DMS114 treated with DMSO at 0.1 percent for 48 hours (cell line): ENCODE results near the gene TMEM132D.
"Not testable (repeated sequence)": the region's sequence is repeated elsewhere in the genome, so short reads cannot be mapped to it uniquely, and the experiment has no call there.

ENCODE experiments used
- DNase-seq: peaks from one replicate; lab custom pipeline; 2025; ENCODE audit not compliant: unreplicated experiment; lab: John Stamatoyannopoulos, UW

Gene TMEM132D

DNA sequence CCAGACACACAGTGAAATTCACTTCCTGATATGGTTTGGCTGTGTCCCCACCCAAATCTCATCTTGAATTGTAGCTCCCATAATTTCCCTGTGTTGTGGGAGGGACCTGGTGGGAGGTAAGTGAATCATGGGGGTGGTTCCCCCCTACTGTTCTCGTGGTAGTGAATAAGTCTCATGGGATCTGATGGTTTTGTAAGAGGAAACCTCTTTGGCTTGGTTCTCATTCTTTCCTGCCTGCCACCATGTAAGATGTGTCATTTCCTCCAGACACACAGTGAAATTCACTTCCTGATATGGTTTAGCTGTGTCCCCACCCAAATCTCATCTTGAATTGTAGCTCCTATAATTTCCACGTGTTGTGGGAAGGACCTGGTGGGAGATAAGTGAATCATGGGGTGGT lies 354.8 kb downstream of the TMEM132D start:
- DNase-seq: not testable (repeated sequence)

DNA sequence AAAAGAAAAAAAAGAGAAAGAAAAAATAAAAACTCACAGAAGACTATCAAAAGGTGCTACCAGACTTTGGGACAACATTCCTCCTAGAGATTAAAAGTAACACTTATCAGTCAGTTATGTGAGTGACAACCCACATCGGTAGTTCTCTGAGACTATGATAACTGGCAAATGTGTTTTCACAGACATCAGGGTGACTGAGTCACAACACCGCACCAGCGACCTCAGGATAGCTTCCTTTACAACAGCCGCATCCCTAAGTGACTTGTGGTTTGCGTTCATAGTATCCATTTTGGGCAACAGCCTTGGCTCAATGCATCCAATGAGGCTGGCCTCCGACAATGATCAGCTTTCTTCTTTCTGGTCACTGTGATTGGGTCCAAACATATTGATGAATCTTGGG lies 359.1 kb downstream of the TMEM132D start:
- no peak for DNase-seq

DNA sequence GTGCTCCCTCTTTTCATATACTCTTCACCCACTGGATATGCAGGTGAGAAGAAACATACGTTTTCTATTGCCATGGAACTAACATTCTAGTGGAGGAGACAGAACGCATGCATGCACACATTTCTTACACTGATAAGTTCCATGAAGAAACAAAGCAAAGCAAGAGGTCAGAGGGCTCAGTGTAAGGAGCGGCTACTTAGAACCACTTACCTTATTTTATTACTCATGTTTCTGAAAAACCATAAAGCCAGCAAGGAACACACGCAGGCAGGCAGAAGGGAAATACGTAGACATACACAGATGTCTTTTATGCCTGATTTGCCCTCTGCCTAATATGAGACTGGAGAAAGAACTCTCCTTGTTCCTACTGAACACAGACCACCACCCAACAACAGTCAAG lies 362.9 kb downstream of the TMEM132D start:
- DNase-seq: no peak

DNA sequence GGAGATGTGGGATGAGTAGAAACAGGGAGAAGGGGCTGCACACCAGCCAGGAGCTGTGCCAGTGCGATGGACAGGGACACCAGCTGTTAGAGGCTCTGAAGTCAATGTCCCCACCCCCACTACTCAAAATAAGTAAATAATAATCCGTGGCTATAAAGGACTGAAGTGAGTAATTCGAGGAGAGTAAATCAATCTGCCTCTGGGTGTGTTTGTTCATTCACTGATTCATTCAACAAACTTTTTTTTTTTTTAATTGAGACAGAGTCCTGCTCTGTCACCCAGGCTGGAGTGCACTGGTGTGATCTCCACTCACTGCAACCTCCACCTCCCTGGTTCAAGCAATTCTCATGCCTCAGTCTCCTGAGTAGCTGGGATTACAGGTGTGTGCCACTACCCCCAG lies 363.6 kb downstream of the TMEM132D start:
- DNase-seq: no peak

DNA sequence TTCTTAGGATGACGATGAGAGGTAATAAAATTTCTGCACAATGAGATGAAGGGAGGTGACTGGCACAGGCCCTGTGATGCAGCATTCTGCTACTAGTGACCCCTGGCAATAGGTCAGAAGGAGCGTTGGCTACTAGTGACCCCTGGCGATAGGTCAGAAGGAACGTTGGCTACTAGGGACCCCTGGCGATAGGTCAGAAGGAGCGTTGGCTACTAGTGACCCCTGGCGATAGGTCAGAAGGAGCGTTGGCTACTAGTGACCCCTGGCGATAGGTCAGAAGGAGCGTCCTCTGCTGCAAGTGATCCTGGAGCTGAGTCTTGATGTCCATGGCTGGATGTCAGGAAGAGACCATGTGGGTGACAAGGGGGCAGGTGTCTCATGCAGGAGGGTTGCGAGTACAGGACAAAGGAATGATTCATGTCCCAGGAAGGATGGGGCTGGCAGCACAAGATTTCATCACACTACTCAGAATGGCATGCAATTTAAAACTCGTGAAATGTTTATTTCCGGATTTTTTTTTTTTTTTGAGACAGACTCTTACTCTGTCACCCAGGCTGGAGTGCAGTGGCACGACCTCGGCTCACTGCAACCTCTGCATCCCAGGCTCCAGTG lies 365.0 kb downstream of the TMEM132D start:
- DNase-seq: not testable (repeated sequence)

DNA sequence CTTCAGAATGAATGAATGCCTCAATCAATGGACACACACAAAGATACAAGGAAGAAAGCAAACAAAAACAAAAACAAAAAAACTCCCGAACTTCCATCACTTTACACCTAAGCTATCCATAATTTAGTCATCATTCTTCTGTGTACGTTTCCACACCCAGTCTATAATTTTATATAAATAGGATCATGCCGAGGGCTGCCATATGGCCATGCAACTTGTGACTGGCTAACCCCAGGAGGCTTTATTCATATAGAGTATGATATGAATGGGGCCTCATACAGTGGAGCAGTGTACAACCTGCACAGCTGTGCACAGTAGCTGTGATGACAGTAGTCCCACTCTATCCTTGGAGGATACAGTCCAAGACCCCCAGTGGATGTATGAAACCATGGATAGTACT lies 365.7 kb downstream of the TMEM132D start:
- DNase-seq: no peak

DNA sequence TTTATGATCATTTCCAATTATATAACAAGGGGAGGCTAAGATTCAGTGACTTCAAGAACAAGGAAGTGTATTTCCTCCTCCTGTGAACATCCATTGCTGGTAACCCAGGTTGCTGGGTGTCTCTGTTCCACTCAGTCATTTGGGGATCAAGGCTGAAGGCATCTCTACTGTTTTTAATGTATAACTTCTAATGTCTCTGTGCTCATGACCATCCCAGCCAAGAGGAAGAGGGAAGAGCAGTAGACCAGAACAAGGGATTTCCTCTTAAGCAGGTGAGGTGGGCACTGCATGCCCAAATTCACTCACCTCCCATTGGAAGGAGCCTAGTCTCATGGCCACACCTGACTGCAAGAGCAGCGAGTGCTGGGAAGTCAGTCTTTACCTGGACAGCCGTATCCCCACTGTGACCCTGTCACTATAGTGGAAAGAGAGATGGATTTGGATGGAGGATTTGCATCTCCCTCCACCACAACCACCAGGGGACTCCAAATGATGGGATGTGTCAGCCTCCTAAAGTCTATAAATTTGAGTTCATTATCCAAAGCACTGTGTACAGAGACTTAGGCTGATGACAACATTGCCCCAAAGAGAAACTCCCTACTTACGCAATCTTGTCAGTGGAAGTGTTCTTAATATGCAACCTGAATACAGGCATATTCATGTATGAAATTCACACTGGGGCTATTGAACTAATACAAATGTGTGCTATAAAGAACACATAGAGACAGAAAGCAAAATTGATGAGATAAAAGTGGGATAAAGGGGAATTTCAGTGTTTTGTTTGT lies 368.7 kb downstream of the TMEM132D start:
- no peak for DNase-seq

DNA sequence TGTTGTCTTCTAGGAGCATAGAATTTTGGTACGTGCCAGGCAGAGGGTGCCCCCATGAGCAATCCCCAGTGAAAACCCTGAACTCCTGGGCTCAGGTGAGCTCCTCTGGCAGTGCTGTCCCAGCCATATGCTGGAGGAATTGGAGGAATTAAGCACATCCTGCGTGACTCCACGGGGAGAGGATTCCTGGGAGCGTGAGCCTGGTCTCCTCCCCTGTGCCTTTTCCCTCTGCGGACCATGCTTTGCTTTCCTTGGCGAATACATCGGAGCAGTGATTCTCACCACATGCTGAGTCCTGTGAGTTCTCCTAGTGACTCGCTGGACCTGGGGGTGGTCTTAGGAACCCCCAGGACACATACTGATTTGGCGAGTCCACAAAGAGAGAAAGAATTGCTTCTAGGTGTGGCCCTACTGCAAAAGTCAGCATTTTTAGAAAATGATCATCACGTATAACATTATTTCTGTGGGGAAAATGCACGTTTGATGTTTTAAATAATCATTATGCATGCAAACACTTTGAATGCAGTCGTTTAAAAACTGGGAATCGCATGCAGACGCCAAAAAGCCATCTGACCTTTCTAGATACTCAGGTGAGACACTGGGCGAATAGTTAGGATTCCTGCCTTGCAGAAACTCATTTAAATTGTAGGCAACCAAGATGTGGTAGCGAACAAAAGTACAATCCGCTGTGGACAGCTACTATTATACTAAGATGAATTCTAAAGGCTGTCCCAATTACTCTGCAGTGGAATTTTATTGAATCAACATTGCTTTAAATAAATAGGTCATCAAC lies 370.9 kb downstream of the TMEM132D start:
- no peak for DNase-seq

DNA sequence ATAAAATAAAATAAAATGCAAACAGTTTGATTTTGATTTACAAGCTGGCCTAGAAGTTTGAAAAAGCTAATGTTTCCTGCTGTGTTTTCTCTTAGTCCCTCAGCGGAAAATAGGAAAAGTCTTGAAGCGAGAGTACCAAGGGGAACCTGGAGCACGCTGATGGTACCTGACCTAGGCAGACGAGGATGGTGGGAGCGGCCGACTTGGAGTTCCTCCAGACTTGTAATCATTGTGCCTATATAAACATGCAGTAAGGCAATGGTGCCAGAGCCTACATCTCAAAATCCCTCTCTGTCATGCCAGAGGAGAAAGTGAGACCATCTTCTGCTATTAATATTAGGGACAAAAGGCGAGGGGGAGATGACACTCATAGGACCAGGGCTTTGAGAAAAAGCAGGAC lies 371.7 kb downstream of the TMEM132D start:
- DNase-seq: no peak

DNA sequence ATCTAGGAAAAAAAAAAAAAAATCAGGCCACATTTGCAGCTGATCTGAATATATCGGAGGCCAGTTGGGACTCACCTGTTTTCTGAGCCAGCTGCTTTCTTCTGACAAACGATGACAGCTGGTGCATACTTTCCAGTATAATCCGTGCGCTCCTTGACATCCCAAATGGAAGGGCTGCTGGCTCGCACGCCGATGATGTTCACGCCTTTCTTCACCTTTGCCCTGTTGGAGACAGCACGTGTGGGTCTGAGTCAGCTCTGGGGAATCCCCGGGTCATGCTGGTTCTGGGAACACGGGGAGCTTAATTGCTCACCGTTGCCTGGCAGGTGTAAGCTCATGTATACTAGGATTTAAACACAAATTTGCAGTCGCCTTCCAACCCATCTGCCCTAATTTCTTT lies 372.8 kb downstream of the TMEM132D start:
- no peak for DNase-seq

DNA sequence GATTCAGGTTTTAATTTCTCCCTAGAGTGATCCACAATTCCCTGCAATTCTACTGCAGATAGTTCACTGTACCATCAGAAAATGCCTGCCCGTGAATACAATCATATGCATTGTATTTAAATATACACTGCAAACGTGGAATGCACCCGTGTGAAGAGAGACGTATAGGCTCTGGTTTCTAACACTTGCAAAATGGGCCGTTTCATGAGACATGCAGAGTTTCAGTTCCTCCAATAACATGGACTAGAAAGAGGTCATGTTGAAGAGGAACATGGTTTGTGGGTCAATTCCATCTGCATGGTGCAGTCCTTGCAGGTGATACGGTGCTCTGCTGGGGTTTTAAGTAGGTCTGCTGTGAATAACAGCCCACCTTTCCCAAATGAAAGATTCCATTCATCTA lies 373.3 kb downstream of the TMEM132D start:
- no peak for DNase-seq

DNA sequence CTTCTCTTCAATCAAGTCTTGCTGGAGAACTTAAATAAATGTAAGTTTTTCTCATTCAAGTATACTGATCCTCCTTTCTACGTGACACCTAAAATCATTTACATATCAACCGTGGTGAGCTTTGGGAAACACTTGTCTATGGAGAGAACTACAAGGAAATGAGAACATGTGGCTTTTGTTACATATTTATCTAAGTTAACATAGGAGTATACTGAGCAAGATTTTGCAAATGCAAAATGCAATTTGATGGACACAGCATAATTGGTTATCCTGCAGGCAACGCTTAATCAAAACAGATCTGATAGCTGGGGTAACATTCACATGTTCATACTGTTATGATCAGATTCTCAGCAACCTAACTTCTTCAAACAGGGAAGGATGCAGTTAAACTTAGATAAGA lies 376.3 kb downstream of the TMEM132D start:
- no peak for DNase-seq

DNA sequence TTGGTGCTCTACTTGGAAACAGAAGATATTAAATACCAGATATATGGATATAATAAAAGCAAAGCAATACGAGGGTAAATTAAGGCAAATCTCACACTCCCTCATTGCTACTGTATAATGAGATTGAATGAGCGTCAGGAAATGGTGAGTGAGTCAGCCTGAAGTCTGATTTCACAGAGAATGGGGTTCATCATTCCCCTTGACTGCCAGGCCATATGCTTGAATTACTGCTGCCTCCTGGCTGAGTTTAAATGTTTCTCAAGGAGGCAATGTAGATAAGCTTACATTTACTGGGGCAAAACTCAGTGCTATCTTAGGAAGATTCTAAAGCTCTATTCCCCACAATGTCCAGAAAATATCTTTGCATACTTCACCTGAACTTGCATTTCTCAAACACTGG lies 380.2 kb downstream of the TMEM132D start:
- no peak for DNase-seq

DNA sequence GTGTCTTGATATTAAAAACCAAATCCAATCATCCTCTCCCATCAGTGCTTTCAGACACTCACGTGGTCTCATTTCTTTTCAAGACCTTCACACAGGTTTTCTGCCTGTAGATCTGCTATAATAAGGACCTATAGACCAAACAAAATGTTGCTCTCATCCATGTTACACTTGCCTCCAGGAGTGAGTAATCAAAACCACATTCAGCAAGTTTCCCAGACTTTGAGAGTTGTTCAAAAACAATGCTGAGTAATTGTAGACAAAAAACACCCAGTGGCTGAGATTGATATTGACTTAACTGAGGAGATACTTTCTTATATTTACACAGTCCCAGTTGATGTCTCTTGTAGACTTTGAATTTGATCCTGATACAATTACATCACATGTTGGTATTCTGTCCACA lies 383.1 kb downstream of the TMEM132D start:
- DNase-seq: no peak

DNA sequence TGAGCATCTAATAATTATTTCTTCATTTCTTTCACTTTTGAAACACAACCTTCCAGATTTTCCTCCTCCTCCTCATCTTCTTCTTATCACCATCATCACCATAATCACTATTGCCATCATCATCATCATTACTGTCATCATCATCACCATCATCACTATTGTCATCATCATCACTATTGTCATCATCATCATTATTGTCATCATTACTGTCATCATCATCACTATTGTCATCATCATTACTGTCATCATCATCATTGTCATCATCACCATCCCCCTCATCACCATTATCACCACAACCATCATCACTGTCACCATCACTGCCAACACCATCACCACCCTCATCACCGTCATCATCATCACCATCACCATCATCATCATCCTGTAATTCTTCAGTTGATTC lies 400.0 kb downstream of the TMEM132D start:
- DNase-seq: no peak

DNA sequence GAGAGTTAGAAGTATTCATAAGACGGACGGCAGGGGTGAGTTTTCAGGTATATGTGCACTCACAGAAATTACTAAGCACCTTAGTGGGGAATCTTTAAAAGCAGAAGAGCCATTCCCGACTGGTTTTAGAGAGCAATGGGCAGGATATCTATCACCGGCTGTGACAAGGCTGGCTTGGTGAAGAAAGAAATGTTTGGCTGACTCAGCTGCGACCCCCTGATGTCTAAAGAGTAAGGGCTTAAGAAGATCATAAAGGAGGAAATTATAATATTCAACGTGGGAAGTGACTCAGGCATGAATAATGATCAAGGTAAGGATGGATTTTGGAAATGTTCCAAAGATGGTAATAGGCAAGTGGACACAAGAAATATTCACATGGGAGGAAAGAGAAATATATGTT lies 407.6 kb downstream of the TMEM132D start:
- no peak for DNase-seq

DNA sequence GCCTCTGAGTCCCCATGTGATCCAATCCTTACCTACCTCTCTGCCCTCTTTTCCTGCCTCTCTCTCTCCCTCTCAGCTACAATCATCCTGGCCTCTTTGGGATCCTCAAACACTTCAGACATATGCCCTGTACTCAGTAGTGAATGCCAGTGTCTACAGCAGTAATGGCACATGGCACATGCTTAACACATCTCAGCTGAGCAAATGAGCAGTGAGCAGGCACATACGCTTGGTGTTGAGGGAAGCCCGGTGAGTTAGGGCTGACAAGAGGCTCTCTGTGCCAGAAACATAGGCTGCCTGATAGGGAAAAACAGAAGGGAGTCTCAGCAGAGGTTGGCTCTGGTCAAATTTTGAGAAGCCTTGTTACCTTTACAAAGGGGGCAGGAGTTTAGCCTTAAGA lies 409.1 kb downstream of the TMEM132D start:
- DNase-seq: no peak

DNA sequence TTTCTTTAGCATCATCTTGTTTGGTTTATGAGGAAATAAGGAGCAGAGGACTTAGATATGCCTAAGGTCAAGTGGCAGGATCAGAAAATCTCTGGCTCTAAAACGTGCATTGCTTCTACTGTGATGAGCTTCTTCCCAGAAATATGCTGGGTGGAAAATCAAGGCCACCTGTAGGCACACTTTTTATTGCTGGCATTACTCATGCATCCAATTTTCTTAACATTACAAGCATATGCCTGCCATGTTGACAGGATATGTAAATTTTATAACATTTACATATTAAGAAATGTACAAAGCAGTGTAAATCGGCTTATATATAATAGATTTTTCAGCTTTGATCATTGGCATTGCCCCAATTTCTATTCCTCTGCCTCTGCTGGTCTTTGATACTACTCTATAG lies 409.6 kb downstream of the TMEM132D start:
- DNase-seq: no peak

DNA sequence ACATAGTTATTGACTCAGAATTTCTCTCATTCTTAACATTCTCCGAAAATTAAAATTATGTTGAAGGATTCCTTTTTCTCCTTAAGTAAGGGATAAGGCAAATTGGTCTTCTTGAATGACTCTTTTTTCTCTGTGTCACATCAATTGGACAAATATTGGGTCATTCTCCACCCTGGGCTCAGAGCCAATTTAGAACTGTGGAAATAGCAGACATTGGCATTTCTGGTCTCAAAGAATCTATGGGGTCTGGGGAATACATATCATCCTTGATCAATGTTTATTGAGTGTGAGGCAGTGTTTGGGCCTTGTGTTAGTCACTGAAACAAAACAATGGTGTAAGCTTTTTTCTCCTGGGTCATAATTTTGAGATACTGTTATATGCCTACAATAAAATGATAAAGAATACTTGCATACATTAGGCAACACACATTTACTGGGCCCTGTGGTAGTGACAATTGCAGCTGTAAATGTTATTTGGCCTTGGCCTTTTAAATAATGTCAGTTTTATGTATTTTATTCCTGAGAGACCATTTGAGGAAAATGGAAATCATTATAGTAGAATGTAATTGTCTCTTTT lies 414.6 kb downstream of the TMEM132D start:
- DNase-seq: no peak

DNA sequence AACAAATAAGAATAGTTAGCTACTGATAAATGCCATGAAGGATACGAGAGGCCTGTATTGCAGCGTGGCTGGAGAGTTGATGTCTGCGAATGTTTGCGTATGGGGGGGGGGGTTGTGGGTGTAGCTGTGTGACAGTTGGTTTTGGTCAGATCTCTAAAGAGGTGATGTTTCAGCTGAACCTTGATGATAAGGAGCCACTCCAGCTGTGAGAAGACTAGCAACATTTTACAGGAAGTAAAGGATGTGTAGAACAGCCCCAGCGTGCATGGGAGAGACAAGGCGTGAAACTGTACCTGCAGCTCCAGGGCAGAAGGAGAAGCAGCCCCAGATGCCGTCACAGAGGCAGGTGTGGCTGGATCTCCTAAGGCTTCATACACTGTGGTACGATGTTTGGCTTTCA lies 416.9 kb downstream of the TMEM132D start:
- DNase-seq: no peak

DNA sequence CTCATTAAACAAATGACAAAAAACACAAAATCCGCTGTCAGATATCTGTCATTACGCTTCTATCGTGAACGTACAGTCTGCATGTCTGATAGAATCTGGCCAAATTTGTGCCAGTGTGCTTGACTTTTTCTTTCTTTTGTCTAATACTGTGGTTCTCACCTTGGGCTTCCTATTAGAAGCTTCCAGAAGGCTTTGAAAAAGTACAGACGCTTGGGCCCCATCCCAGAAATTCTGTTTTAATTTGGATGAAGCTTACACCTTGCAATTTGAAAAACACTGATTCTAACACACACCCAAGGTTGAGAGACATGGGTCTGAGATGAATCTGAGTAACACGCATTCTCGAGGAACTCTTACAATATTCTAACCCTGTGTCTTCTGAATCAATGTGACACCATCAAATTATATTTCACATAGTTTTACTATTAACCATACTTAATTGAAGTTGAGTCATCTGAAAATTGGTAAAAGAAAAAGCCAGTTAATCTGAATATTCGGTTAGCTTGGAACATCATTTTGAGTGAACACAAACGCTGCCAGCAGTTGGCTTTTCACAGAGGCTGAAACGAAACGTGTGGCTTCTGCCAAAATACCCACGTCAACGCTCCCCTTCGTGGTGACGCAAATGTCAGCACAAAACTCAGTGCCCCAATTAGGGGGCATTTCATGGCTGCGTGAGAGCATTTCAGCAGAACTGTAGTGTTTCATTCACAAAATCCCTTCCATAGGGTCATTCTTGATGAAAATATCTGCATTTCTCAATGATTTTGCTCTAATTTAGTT lies 420.5 kb downstream of the TMEM132D start:
- no peak for DNase-seq
